Natural killer cell (primary cell): Measurements from ENCODE around the gene LIN7A. TPM values are rescaled to one million over a fixed set of nuclear protein-coding genes. Genes with fewer than 3 reads are reported as not detected.

Experiments
- ATAC-seq, 3 donors: fragments of 150-1000 bp in 2 of 3; fragments of 200-7000 bp in 1 of 3; cut with Tn5 transposase; 1 replicate in 1 of 3; 2 replicates in 2 of 3; pipeline ENCODE4 v1.10.0; 2021; ENCODE audit warnings: mild to moderate bottlenecking in 2 of 3, moderate library complexity in 2 of 3
- DNase-seq, 2 donors: peaks; one replicate each; pipeline versions ENCODE4 v3.0.0 to v3.0.0-alpha.2; 2013 to 2021; ENCODE audit warnings: mixed read lengths in 1 of 2
- H3K27ac ChIP-seq: one replicate; pipeline ENCODE4 v1.5.1; 2013; ENCODE audit warnings: mild to moderate bottlenecking, low read length
- H3K27me3 ChIP-seq: one replicate; pipeline ENCODE4 v1.6.1; 2013; ENCODE audit warnings: low read length; ENCODE audit not compliant: control insufficient read depth, insufficient read depth
- H3K36me3 ChIP-seq: one replicate; pipeline ENCODE4 v1.6.1; 2013; ENCODE audit warnings: low read length; ENCODE audit not compliant: control insufficient read depth, insufficient read depth
- H3K4me1 ChIP-seq: one replicate; pipeline ENCODE4 v1.6.1; 2013; ENCODE audit warnings: low read length; ENCODE audit not compliant: control insufficient read depth, insufficient read depth
- H3K4me3 ChIP-seq: one replicate; pipeline ENCODE4 v1.5.1; 2013; ENCODE audit warnings: low read length
- H3K9me3 ChIP-seq: one replicate; pipeline ENCODE4 v1.6.1; 2013; ENCODE audit warnings: low read length; ENCODE audit not compliant: control insufficient read depth, insufficient read depth
- H3K27ac Mint-ChIP-seq, 2 donors: one replicate each; pipeline ENCODE4 v1.8.0; 2022; ENCODE audit warnings: mild to moderate bottlenecking in 2 of 2, mixed read lengths in 2 of 2, moderate library complexity in 1 of 2
- H3K27me3 Mint-ChIP-seq, 2 donors: one replicate each; pipeline ENCODE4 v1.8.0; 2022; ENCODE audit warnings: low read depth in 2 of 2, mixed read lengths in 2 of 2
- H3K36me3 Mint-ChIP-seq: one replicate; pipeline ENCODE4 v1.8.0; 2022; ENCODE audit warnings: mixed read lengths
- H3K4me1 Mint-ChIP-seq, 2 donors: one replicate each; pipeline ENCODE4 v1.8.0; 2022; ENCODE audit warnings: mixed read lengths in 2 of 2
- H3K4me3 Mint-ChIP-seq: one replicate; pipeline ENCODE4 v1.8.0; 2022; ENCODE audit warnings: mild to moderate bottlenecking, moderate library complexity, mixed read lengths
- H3K9me3 Mint-ChIP-seq, 2 donors: one replicate each; pipeline ENCODE4 v1.8.0; 2022; ENCODE audit warnings: mixed read lengths in 2 of 2
- CTCF ChIP-seq: fragments of 200-600 bp; IDR thresholded peaks from one replicate; pipeline ENCODE4 v1.8.0; 2022; ENCODE audit warnings: antibody characterized with exemption
- WGBS: methylation state at CpG from one replicate; pipeline ENCODE4 v1.1.7; 2013; ENCODE audit warnings: missing lambda C conversion rate; ENCODE audit not compliant: insufficient coverage; 5-methylcytosine and 5-hydroxymethylcytosine counted together
- intact Hi-C: fragments of 100-400 bp; cut with micrococcal nuclease; formaldehyde crosslinking; loops from one replicate; pipeline ENCODE4 v1.14.2; 2022
- total RNA-seq, 4 donors: library from RNA; stranded (reverse); fragments of 120-200 nt in 1 of 4; gene quantifications; one replicate each; pipeline versions ENCODE4 v1.2.3 to v1.2.4, GENCODE V29; 2013 to 2022

LIN7A gene
- total RNA-seq, 3 donors from 2014 or later (not counting 1 experiment from before 2014, with no cell fraction given) = 0.12 to 14.9 (median 0.27) TPM

DNA sequence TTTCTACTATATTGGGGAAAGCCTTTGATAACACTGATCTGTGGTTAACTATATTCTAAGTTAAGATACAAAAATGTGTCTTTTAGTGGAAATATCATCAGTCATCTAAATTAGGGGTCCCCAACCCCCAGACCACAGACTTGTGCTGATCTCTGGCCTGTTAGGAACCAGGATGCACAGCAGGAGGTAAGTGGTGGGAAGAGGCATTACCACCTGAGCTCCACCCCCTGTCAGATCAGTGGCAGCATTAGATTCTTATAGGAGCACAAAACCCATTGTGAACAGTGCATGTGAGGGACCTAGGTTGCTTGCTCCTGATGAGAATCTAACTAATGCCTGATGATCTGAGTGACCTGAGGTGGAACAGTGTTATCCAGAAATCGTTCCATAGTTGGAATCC is 28.3 kb upstream of the LIN7A start:
- Mint-ChIP-seq H3K36me3 (peaks cover 6% of the 10 kb centered on the region), H3K27ac (no peak overlapping the region), H3K4me3 (no peak overlapping the region), H3K4me1 (no peaks in the 10 kb centered on the region), H3K27me3 (no peaks in the 10 kb centered on the region), H3K9me3 (peaks cover 4 to 11% of the 10 kb centered on the region in 2 donors)
- Histone ChIP-seq H3K36me3 (no peaks in the 10 kb centered on the region), H3K27ac (no peak overlapping the region), H3K9me3 (no peaks in the 10 kb centered on the region), H3K4me1 (no peaks in the 10 kb centered on the region), H3K4me3 (no peak overlapping the region), H3K27me3 (no peaks in the 10 kb centered on the region)
- WGBS = 64% methylated on average over 1 of the region's 1 CpG
- ATAC-seq = no peak
- no peak for DNase-seq
- TF ChIP-seq CTCF = no peak
- intact Hi-C loops = no loop called here

GRCh38 chr12:80958162-80958561 is 20.4 kb upstream of the LIN7A start:
- Histone ChIP-seq H3K27ac (no peak overlapping the region), H3K27me3 (no peaks in the 10 kb centered on the region), H3K4me3 (no peak overlapping the region), H3K36me3 (no peaks in the 10 kb centered on the region), H3K4me1 (no peaks in the 10 kb centered on the region), H3K9me3 (peaks cover 4% of the 10 kb centered on the region)
- H3K4me1 Mint-ChIP-seq = no peaks in the 10 kb centered on the region
- ATAC-seq (no peak), DNase-seq (no peak)
- TF ChIP-seq CTCF = no peak
- H3K27me3 Mint-ChIP-seq = no peaks in the 10 kb centered on the region
- H3K9me3 Mint-ChIP-seq = peaks cover 7 to 10% of the 10 kb centered on the region in 2 donors
- intact Hi-C loops = no loop called here
- WGBS = 86% methylated on average over 5 of the region's 5 CpGs
- no peak overlapping the region for H3K27ac Mint-ChIP-seq
- H3K36me3 Mint-ChIP-seq = peaks cover 9% of the 10 kb centered on the region
- H3K4me3 Mint-ChIP-seq = no peak overlapping the region

DNA sequence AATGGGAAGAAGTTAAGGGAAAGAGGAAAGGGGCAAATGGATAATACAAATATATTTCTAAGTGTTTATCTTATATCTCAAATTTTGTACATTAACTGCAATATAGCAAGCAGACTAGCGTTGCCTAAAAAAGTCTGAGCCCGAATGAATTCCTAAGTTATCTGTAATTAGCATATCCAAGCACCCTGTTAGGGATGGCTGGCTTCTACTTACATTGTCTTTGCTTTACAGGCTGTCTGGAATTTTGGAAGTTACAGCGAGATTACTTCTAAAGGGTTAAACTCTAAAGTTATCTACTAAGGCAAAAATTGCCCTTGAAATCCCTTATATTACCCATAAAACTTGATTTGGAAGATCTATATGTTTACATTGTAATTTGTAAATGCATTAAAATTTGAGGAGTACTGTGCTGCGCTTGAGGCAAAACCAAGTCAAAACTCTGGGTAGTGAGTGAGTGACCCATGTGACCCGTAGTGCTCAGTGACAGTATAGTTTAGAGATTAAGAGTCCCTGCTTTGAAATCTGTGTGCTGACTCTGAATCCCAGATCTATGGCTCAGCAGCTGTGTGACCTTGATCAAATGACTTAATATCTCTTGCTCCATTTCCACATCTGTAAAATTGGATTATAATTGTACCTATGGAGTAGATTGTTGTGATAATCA is 17.3 kb upstream of the LIN7A start:
- WGBS = 74% methylated on average over 4 of the region's 5 CpGs
- Histone ChIP-seq H3K27ac (no peak overlapping the region), H3K4me3 (no peak overlapping the region), H3K36me3 (no peaks in the 10 kb centered on the region), H3K9me3 (peaks cover 3% of the 10 kb centered on the region), H3K27me3 (no peaks in the 10 kb centered on the region), H3K4me1 (no peaks in the 10 kb centered on the region)
- no peak for DNase-seq
- H3K36me3 Mint-ChIP-seq = no peaks in the 10 kb centered on the region
- H3K27me3 Mint-ChIP-seq = no peaks in the 10 kb centered on the region
- no peak for TF ChIP-seq CTCF
- peaks cover 2 to 9% of the 10 kb centered on the region in 2 donors for H3K9me3 Mint-ChIP-seq
- no peaks in the 10 kb centered on the region for H3K4me1 Mint-ChIP-seq
- H3K4me3 Mint-ChIP-seq = no peak overlapping the region
- H3K27ac Mint-ChIP-seq = no peak overlapping the region
- no peak for ATAC-seq
- intact Hi-C loops = no loop called here

GRCh38 chr12:80952443-80952842 is 14.7 kb upstream of the LIN7A start:
- intact Hi-C loops = no loop called here
- Mint-ChIP-seq H3K9me3 (peaks cover 12% of the 10 kb centered on the region in 2 donors), H3K4me1 (no peaks in the 10 kb centered on the region), H3K4me3 (no peak overlapping the region), H3K27me3 (no peaks in the 10 kb centered on the region), H3K36me3 (no peaks in the 10 kb centered on the region), H3K27ac (no peak overlapping the region)
- ATAC-seq = no peak
- no peaks in the 10 kb centered on the region for H3K9me3 ChIP-seq
- H3K4me1 ChIP-seq = no peaks in the 10 kb centered on the region
- H3K4me3 ChIP-seq = no peak overlapping the region
- H3K27me3 ChIP-seq = no peaks in the 10 kb centered on the region
- no peak for DNase-seq
- no peak overlapping the region for H3K27ac ChIP-seq
- no peaks in the 10 kb centered on the region for H3K36me3 ChIP-seq
- TF ChIP-seq CTCF = no peak
